GM12892 (cell line): ENCODE results near the gene HDAC10.

ENCODE experiments used
- DNase-seq: peaks from one replicate; pipeline ENCODE4 v3.0.0; 2011; ENCODE audit not compliant: insufficient read length
- FAIRE-seq: peaks from 2 replicates; lab custom pipeline; 2011; peaks lifted over from hg19 to GRCh38; lab: Jason Lieb, UNC
- POLR2A ChIP-seq: IDR thresholded peaks from 2 replicates; pipeline ENCODE4 v1.6.1; 2011; ENCODE audit warnings: low read depth, low read length, control low read depth
- POLR2AphosphoS5 ChIP-seq: IDR thresholded peaks from 2 replicates; pipeline ENCODE4 v1.6.1; 2011; ENCODE audit warnings: low read depth, low read length, control low read depth
- TAF1 ChIP-seq: IDR thresholded peaks from 2 replicates; pipeline ENCODE4 v1.6.1; 2011; ENCODE audit warnings: low read depth, mild to moderate bottlenecking, control low read depth, low read length, borderline replicate concordance

Gene HDAC10

DNA sequence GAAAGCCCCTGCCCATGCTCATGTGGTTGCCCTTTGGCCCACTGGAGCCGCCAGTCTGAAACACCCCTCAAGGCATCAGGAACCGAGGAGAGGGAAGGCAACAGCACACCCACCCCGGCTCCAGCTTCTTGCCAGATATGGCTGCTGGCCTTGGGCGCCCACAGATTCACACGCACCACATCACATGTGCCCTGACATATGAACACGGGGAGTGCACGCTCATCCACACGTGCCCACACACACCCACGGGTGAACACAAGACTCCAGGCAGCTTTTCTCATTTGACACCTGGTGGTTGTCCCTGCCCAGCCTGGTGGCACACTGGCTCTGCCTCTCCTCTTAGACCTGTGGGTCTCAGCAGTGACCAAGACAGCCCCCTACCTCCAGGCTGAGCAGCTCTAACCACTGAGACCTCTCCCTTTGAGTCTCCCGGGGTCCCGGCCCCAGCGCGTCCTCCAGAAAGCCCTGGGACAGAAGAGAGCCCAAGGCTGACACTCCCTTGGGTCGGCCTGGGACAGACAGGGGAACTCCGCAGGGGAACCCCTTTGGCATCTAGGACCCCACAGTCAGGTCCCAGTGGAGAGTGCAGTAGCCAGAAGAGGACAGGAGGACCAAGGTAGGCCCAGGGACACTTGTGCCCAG, 13.2 kb upstream of the HDAC10 start:
- no peak for TF ChIP-seq POLR2A
- TF ChIP-seq TAF1, result no peak
- no peak for TF ChIP-seq POLR2AphosphoS5
- no peak for DNase-seq
- FAIRE-seq, result no peak

GRCh38 chr22:50262973-50263617, 12.0 kb upstream of the HDAC10 start:
- DNase-seq (no peak), FAIRE-seq (no peak)
- TF ChIP-seq POLR2A (no peak), POLR2AphosphoS5 (no peak), TAF1 (no peak)

DNA sequence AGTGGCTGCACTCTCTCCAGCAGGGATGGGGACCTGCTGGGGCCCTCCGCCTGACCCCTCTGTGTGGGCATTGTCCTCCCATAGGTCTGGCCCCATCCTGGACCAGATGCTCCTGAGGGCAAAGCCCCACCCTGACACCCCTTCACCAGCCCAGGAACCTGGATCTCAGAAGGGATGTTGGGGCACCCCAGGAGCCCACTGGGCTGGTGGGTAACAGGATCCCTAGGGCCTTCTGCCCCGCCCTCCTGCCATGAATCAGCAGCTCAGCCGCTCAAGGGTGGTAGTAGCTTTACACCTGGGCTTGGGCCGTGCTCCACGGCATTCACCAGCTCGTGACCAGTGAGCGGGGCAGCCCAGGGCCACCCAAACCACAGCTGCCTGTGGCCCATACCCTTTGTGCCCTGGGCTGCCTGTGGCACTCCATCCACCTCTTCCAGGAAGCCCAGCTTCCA, 11.4 kb upstream of the HDAC10 start:
- DNase-seq (no peak), FAIRE-seq (peak; percentile 40)
- TF ChIP-seq POLR2A, result no peak
- TF ChIP-seq TAF1, result no peak
- no peak for TF ChIP-seq POLR2AphosphoS5

DNA sequence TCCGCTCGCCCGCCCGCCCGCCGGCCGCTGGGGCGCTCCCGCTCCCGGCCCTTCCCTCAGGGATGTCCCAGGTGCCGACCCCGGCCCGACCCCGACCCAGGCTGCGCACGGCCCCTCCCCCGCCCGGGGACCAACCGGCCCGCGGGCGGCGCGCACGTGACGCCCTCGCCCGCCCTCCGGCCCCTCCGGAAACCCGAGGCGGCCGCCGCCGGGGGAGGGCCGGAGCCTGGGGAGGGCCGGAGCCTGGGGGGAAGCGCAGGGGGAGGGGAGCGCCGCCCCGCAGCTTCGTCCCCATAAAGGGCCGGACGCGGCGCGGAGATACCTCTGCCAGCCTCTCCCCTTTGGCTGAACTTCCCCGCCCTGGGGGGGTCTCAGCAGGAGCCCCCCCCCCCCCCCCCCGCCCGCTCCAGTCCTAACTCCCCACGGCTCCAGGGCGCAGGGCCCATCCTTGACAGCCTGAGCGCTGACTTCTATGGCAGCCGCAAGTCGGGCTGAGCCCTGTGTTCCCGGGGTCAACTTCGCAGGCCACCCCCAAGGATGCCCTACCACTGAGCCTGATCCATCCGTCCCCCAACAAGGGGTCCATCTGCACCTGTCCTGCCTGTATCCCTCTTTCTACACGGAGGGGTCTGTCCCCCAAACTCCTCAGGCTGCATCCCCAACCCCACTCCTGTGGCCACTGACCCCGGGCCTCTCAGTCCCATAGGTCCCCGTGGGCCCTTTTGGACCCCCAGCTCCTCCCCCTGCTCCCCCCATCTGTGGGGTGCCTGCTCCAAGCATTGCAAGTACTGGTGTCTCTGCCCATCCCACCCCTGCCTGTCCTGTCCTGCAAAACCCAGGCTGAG, 10.8 kb upstream of the HDAC10 start, which contains the start of gene MAPK12:
Gene MAPK12 (minus strand): TSS at position 69 of the 845 bp plus-strand sequence. CDS start 174 bp downstream, outside the sequence.
- FAIRE-seq (peak; percentile 40), DNase-seq (peak; percentile 90)
- TF ChIP-seq TAF1 (no peak), POLR2A (no peak), POLR2AphosphoS5 (no peak)

- DNase-seq (peak; percentile 77), FAIRE-seq (peak; percentile 93)
- TF ChIP-seq POLR2AphosphoS5, result peak; percentile 23; the same call in 1 of the 2 replicates
- TF ChIP-seq POLR2A, result peak; percentile 55; the same call in 1 of the 2 replicates
- TF ChIP-seq TAF1, result no peak
Measured at GRCh38 chr22:50260801-50261614, 9.9 kb upstream of the HDAC10 start.

DNA sequence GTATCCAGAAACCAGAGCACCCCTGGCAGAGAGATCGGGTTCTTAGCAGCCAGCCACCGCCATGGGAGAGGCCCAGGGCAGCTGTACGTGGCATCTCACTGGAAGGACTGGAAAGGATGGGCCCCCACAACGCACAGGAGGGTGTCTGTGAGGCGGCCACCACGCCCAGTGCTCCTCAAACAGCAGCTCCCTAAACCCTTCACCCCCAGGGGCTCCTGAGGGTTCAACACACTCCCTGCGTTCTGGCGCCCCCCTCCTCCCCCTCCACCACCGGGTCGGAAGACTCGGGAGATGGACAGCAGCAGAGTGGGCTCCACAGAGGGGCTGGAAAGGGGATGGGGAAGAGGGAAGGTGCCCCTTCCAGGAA, 9.4 kb upstream of the HDAC10 start:
- FAIRE-seq, result no peak
- DNase-seq, result no peak

DNA sequence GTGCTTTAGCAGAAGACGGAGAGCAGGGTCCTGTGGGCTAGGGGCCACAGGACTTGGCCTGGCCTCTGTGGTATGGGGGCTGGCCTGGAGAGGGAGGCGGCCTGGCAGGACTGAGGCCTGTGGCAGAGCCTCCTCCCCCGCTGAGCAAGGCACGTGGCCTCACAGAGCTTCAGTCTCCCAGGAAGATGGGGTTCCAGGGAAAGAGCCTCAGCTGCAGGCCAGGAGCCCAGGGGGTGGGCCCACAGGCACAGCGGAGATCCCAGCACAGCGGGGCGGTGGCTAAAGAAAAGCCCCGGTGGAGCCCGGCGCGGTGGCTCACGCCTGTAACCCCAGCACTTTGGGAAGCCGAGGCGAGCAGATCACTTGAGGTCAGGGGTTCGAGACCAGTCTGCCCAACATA, 8.2 kb upstream of the HDAC10 start:
- TF ChIP-seq TAF1 (no peak), POLR2A (no peak), POLR2AphosphoS5 (no peak)
- DNase-seq (no peak), FAIRE-seq (no peak)

More for the DNA sequence above, 9.4 kb upstream of the HDAC10 start:
- TF ChIP-seq POLR2A (no peak), TAF1 (no peak), POLR2AphosphoS5 (no peak)

- FAIRE-seq (no peak), DNase-seq (no peak)
- TF ChIP-seq POLR2AphosphoS5 (no peak), TAF1 (no peak), POLR2A (no peak)
Measured at GRCh38 chr22:50258361-50259292, 7.6 kb upstream of the HDAC10 start.

GRCh38 chr22:50257451-50258360, 6.6 kb upstream of the HDAC10 start:
- no peak for DNase-seq

More at GRCh38 chr22:50257451-50258360, 6.6 kb upstream of the HDAC10 start:
- TF ChIP-seq POLR2AphosphoS5, result no peak
- TF ChIP-seq POLR2A, result no peak
- FAIRE-seq, result no peak
